IPS-18c (cell line): ENCODE measurements around the gene ZNF709.
"Not testable (repeated sequence)": the region's sequence is repeated elsewhere in the genome, so short reads cannot be mapped to it uniquely, and the experiment has no call there.

Source experiments
- H3K4me3 ChIP-seq: 2 replicates; pipeline ENCODE4 v1.7.0; 2013; ENCODE audit warnings: low read depth, mild to moderate bottlenecking, low read length, moderate library complexity; ENCODE audit not compliant: insufficient read depth
- H3K9me3 ChIP-seq: one replicate; pipeline ENCODE4 v1.6.1; 2013; ENCODE audit warnings: mild to moderate bottlenecking, low read length, moderate library complexity; ENCODE audit not compliant: control insufficient read depth, insufficient read depth

The ZNF709 gene

GRCh38 chr19:12467651-12468050 is 17.0 kb downstream of the ZNF709 start:
- not testable (repeated sequence) for H3K4me3 ChIP-seq
- peaks cover 28% of the 10 kb centered on the region for H3K9me3 ChIP-seq

DNA sequence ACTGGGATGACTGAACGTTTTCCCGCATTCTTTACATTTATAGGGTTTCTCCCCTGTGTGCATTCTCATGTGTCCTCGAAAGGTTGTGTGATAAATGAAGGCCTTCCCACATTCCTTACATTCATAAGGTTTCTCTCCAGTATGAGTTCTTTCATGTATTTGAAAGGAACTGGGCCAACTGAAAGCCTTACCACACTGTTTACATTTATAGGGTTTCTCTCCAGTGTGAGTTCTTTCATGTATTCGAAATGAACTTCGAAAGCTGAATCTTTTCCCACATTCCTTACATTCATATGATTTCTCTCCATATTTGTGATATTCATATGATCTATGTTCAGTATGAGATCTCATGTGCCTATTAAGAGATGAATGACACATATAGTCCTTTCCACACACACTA is 19.4 kb downstream of the ZNF709 start:
- peaks cover 28% of the 10 kb centered on the region for H3K9me3 ChIP-seq
- no peak overlapping the region for H3K4me3 ChIP-seq

DNA sequence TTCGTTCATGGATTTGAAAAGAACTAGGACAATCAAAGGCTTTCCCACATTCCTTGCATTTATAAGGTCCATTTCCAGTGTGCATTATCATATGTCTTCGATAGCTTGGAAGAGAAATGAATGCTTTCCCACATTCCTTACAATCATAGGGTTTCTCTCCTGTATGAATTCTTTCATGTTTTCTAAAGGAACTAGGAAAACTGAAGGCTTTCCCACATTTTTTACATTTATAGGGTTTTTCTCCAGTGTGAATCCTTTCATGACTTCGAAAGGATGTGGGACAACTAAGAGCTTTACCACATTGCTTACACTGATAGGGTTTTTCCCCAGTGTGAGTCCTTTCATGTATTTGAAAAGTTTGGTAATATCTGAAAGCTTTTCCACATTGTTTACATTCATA is 19.8 kb downstream of the ZNF709 start:
- Histone ChIP-seq H3K9me3 (peaks cover 28% of the 10 kb centered on the region), H3K4me3 (no peak overlapping the region)

DNA sequence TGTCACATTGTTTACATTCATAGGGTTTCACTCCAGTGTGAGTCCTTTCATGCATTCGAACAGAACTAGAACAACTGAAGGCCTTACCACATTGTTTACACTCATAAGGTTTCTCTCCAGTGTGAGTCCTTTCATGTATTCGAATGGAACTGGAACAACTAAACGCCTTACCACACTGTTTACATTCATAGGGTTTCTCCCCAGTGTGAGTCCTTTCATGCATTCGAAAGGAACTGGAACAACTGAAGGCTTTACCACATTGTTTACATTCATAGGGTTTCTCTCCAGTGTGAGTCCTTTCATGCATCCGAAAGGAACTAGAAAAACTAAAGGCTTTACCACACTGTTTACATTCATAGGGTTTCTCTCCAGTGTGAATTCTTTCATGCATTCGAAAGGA is 20.5 kb downstream of the ZNF709 start:
- peaks cover 22% of the 10 kb centered on the region for H3K9me3 ChIP-seq

DNA sequence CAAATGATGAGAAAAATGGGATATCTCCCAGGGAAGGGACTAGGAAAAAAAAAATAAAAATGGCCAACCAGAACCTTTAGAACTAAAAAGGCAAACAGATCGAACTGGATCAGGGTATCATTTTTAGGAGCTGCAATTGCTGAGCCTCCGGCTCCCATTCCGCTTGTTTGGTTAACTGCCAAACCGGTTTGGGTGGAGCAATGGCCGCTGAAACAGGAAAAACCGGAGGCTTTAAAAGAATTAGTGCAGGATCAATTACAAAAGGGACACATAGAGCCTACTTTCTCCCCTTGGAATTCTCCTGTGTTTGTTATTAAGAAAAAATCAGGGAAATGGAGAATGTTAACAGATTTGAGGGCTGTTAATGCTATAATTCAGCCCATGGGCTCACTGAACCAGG is 31.1 kb downstream of the ZNF709 start:
- peaks cover 13% of the 10 kb centered on the region for H3K9me3 ChIP-seq
- no peak overlapping the region for H3K4me3 ChIP-seq

More for the DNA sequence above, 20.5 kb downstream of the ZNF709 start:
- H3K4me3 ChIP-seq, result not testable (repeated sequence)

GRCh38 chr19:12450844-12451243 is 33.8 kb downstream of the ZNF709 start:
- H3K4me3 ChIP-seq, result no peak overlapping the region
- peaks cover 10% of the 10 kb centered on the region for H3K9me3 ChIP-seq

DNA sequence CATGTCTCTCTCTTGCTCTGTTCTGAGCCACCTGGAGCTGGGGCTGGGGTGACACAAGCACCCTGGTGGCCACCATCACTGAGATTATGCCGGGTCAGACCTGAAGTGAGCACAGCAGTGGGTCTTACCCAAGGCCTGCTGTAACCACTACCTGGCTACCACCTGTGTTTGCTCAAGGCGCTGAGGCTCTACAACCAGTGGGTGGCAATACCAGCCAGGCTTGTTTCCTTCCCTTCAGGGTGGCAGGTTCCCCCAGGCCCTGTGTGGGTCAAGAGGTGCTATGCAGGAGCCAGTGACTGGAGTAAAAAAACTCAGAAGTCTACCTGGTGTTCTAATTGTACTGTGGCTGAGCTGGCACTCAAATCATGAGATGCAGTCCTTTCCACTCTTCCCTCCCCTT is 35.8 kb downstream of the ZNF709 start:
- peaks cover 10% of the 10 kb centered on the region for H3K9me3 ChIP-seq

GRCh38 chr19:12440541-12441316 is 43.9 kb downstream of the ZNF709 start, which contains the start of gene ZNF443:
TSS of gene ZNF443 (minus strand) at chr19:12441021. CDS start at chr19:12440914, 107 bp downstream.
- Histone ChIP-seq H3K4me3 (peak within 1 kb of the TSS; percentile 70), H3K9me3 (peaks cover 3% of the 10 kb centered on the region)

More for the DNA sequence above, 35.8 kb downstream of the ZNF709 start:
- H3K4me3 ChIP-seq, result no peak overlapping the region

DNA sequence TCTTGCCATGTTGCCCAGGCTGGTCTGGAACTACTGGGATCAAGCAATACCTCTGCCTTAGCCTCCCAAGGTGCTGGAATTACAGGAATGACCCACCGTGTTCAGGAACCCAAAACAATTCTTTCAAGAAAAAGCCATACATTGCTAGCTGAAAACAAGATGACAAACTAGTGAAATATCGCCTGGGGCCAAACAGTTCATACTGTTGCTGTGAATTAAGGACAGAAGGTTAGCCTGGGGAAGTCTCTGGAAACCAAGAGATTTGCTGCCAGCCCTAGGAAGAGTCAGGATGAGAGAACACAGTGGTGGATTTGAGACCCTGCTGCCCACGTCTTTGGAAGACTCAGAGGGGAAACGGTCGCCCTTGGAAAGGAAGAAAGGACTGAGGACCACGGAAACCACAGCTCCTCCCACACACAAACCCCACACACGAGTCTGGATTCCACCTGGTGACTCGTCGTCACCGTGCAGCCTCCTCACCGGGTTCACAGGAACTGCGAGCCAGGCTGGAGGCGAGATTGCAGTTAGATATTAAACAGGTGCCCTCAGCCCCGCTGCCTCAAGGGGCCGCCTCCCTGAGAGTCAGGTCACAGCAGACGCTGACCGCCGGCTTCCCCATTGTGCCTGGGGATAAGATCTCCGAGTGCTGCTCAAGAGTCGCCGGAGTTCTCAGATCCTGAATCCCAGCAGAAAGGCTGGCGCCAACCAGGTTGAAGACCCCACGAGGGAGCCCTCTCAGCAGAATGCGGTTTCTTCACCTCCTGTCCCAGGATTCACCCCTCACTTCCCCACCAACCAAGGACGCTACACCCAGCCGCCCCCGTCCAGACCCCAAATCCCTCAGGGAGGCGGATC is 44.7 kb downstream of the ZNF709 start:
- H3K9me3 ChIP-seq, result not testable (repeated sequence)

GRCh38 chr19:12430726-12431299 is 53.8 kb downstream of the ZNF709 start:
- not testable (repeated sequence) for H3K9me3 ChIP-seq, H3K4me3 ChIP-seq

More for the DNA sequence above, 44.7 kb downstream of the ZNF709 start:
- peak overlapping the region; percentile 70 for H3K4me3 ChIP-seq

DNA sequence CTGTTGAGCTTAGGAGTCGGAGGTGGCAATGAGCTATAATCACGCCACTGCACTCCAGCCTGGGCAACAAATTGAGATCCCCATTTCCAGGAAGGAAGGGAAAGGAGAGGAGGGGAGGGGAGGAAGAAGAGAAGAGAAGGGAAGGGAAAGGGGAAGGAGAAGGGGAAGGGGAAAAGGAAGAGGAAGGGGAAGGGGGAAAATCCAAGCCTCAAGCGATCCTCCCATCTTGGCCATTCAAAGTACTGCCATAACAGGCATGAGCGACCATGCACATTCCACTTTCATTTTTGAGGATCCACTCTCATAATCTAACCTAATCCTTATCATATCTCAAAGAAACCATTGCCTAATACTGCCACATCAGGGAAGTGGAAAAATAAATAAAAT is 58.7 kb downstream of the ZNF709 start:
- no peak overlapping the region for H3K4me3 ChIP-seq
- H3K9me3 ChIP-seq, result peaks cover 5% of the 10 kb centered on the region

GRCh38 chr19:12425236-12425887 is 59.3 kb downstream of the ZNF709 start:
- Histone ChIP-seq H3K9me3 (peaks cover 5% of the 10 kb centered on the region), H3K4me3 (no peak overlapping the region)

- H3K9me3 ChIP-seq, H3K4me3 ChIP-seq: not testable (repeated sequence)
Measured at GRCh38 chr19:12417273-12417672, 67.3 kb downstream of the ZNF709 start.

DNA sequence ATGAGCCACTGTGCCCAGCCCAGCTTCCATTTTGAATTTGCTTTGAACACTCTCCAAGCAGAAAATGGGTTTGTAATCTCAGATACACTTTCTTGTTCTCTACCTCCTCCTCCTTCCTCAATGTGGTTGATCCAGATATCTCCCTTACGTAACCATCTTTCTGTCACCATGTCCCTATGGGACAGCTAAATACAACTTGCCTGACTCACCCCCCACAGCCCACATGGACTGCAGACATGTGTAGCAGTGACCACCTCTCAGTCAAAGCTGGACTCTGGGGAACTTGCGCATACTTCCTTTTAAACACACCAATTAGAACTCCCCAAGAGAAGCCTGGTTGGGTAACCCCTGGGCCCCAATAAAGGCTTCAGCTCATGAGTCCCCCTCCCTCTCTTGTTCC is 72.7 kb downstream of the ZNF709 start:
- H3K9me3 ChIP-seq, result peaks cover 2% of the 10 kb centered on the region

More for the DNA sequence above, 72.7 kb downstream of the ZNF709 start:
- H3K4me3 ChIP-seq, result no peak overlapping the region
